ENCODE results near the gene SEPTIN12.

GRCh38 chr16:4814046-4814445 is 25.9 kb upstream of the SEPTIN12 start:
- TF ChIP-seq CTCF (IDR thresholded peaks at IDR 0.05) (no peak), POLR2A (IDR thresholded peaks at IDR 0.05) (no peak)

Measured in thyroid gland (tissue), 4 donors.